Activated CD4-positive, alpha-beta T cell treated with anti-CD3 and anti-CD28 coated beads, Interleukin-2, Interleukin-6, amounts not matched to agents 100 ng/mL and 50 ng/mL, durations not matched to agents 16 hours and 8 hours (primary cell): ENCODE results near the gene CXCL9.

Experiments used
- DNase-seq: peaks from one replicate; pipeline ENCODE4 v3.0.0-alpha.2; 2020

The CXCL9 gene

DNA sequence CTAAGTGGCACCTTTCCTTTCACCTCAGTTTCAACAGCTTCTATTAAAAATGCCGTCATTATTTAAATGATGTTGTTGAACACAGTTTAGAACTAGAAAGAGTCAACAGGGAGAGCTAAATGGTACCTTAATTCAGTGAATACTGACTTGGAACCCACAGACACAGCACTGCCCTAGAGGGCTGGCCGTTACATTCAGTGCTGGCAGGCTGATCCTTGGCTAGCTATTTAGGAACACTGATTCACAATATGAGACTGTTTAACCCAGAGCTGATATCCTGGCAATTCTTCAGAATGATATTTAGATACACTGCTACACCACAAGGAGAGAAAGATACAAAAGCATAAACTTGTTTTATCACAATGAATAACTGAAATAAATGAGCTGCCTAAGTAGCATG is 53.8 kb downstream of the CXCL9 start:
- DNase-seq, result no peak
